ENCODE results near the gene CAPZB.
A peak's percentile ranks its signal among the peaks of the same experiment; 100 is the strongest.
"Not testable (repeated sequence)": the region's sequence is repeated elsewhere in the genome, so short reads cannot be mapped to it uniquely, and the experiment has no call there.

CAPZB gene

DNA sequence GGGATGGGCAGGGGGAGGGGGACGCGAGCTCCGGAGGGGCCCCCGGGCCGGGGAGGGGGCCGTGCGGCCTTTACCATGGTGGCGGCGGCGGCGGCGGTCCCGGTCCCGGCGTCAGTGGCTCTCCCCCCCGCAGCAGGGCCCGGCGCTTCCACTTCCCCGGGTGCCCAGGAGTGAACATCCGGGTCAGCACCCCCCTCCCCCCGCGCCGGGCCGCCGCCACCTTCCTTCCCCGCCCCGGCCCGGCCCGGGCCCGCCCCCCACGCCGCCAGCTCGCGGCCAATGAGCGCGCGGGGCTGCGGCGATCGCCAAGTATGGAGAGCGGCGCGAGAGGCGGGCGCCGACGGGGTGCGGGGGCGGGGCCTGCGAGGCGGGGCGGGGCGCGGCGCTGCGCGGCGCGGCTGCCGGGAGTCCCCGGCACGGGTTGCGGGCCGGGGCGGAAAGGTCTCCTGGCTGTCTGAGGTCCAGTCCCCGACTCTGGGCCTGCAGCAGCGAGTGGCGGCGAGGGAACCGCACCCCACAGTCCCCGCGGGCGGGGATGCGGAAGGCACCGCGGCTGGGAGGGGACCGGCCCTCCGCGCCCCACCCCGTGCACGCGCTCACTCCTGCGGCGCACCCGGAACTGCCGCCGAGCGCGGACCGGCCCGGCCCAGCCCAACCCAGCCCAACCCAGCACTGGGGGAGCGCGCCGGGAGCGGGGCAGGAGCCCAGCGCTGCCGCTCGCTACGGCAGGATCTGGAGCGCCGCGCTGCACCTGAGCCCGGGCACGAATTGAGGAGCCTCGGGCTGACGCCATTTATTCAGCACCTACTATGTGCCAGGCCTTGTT is at the start of gene CAPZB:
TSS of gene CAPZB (minus strand) at position 178 of the 826 bp plus-strand sequence. CDS start at position 77, 101 bp downstream.
- peak; percentile 92 for DNase-seq

DNA sequence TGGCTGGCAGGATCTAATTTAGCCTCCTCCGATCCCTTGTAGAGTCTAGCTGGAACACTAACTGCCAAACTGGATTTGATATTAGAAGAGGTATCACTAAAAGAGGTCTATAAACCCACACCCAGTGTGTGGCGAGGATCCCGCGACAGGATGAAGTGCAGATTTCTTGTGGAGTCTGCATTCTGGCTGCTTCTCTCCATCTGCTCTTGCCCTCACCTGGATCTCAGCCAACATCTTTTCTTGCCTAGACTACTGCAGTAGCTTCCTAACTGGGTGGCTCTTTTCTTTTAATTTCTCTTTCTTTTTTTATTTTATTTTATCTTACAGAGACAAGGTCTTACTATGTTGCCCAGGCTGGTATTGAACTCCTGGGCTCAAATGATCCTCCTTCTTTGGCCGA is 48.9 kb upstream of the CAPZB start:
- no peak for DNase-seq

DNA sequence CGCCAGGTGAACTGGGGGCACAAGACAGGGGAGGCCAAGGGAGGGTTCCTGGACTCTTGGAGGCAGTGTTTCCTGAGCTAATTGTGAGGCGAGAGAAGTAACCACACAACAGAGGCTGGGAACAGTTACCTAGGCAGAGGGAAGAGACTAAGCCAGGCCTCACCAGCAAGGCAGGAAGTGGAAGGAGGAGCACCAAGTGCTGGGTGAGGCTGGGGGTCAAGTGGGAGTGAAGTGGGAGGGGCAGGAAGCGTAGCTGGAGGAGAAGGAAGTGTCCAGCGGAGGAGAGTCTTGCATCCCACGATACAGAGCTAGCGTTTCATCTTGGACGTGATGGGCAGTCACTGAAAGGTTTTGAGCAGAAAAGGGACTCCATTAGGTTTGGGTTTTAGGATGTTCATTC is 48.3 kb upstream of the CAPZB start:
- DNase-seq, result no peak

DNA sequence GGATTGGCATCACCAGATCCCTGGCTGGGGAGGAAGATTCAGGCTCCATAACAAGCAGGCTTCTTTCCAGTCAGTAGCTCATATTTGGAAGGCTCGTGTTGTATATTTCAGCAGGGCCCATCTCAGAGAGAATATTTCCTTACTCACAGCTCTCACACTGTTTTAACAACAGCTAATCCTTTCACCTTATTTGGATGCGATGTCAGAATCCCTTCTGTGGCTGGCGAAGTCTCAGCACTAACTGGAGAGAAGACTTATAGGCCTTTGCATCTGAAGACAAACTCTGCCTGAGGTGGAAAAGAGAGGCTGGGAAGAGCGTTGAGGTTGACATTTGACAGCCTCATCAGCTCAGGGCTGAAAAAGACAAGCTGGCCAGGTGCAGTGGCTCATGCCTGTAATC is 47.2 kb upstream of the CAPZB start:
- DNase-seq, result no peak

DNA sequence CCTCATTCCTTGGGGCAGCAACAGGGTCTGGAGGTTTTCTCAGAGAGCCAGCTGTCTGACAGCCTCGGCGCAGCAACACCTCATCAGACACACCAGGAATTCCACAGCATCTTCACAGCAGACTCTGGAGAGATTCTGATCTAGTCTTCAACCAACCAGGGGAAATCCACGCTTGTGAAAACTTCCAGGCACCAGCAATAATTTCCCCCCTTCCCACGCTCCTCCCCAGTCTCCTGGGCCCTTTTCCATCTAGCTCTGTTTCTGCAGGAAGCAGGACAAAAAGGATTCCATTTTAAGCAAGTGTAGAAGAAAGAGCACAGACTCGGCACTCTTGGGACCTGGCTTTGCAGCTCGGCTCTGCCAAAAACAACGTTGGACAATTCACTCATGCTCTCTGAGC is 44.3 kb upstream of the CAPZB start:
- DNase-seq, result no peak

DNA sequence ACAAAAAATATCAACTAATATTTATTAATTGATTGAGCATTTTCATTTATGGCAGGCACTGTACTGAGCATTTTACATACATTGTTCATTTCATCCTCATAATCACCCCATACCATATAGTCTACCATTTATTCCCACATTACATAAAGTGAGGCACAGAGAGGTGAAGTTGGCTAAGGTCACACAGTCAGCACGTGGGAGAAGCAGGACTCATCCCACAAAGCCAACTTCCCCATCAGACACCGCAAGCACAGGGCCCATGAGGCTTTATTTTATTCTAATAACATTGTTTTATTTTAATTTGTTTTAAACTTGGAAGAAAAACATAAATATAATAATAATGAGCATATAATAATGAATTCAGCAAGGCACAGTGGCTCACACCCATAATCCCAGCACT is 43.1 kb upstream of the CAPZB start:
- DNase-seq, result no peak

DNA sequence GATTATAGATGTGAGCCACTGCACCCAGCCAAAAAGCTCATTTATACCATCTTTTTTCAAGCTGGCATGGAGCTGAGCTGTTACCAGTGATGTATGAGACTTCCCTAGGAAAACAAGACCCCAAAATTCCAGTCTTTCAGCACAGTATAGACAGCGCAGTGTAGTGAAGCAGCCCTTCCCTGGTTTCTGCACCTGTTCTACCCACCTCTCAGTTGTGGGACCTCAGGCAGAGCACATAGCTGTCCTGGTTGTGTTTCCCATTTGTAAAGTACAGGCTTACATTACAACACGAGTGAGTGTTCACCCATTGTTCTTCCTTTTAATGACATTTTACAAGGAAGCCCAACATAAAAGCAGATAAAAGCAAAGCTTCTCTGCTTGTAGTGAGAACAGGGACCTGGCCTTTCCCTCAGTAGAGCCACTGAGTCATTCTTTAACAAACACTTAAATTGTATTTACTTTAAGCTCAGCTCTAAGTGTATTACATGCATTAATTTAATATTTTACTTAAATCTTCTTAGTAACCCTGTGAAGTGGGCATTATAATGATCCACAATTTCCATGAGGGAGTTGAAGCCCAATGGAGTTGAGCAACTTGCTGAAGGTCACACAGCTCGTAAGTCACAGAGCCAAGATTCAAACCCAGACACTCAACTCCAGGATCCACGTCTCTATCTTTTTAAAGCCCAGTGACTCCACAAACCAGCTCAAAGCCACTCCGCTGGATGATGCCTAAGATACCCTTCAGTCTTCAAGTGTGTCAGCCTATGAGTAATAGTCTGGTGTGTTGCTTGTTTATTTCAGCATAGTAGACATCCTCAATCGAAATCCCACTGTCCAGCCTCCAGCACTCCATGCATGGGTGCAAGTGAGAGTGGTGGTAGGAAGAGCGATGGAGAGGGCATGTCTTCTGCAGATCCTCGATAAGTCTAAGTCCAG is 40.5 kb upstream of the CAPZB start:
- no peak for DNase-seq

DNA sequence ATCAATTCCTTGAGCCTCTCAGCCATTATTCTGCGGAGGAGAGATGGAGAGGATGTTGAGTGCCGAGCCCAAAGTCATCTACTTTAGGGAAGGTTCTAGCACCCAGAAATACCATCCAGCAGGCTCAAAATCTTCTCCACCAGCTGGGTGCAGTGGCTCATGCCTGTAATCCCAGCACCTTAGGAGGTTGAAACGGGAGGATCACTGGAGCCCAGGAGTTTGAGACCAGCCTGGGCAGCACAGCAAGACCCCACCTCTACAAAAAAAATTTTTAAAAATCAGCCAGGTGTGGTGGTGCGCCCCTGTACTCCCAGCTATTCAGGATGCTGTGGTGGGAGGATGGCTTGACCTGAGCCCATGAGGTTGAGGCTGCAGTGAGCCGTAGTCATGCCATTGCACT is 39.5 kb upstream of the CAPZB start:
- DNase-seq, result no peak

DNA sequence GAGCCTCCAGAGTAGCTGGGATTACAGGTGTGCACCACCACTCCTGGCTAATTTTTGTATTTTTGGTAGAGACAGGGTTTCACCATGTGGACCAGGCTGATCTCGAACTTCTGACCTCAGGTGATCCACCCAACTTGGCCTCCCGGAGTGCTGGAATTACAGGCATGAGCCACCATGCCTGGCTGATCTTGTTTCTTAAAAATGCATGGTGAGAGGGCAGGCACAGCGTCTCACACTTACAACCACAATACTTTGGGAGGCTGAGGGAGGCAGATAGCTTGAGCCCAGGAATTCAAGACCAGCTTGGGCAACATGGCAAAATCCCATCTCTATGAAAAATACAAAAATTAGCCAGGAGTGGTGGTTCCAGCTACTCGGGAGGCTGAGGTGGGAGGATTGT is 37.2 kb upstream of the CAPZB start:
- not testable (repeated sequence) for DNase-seq

DNA sequence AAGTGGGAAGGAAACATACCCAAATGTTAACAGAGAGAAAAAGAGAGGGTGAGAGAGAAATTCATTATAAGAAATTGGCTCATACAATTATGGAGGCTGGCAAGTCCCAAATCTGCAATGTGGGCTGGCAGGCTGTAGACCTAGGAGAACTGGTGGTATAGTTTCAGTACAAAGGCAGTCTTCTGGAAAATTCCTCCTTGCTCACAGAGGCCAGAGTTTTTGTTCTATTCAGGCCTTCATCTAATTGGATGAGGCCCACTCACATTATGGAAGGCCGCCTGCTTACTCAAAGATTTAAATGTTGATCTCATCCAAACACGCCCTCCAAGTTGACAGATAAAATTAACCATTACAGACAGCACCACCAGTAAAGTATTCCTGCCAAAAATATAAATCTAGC is 36.1 kb upstream of the CAPZB start:
- DNase-seq, result no peak

DNA sequence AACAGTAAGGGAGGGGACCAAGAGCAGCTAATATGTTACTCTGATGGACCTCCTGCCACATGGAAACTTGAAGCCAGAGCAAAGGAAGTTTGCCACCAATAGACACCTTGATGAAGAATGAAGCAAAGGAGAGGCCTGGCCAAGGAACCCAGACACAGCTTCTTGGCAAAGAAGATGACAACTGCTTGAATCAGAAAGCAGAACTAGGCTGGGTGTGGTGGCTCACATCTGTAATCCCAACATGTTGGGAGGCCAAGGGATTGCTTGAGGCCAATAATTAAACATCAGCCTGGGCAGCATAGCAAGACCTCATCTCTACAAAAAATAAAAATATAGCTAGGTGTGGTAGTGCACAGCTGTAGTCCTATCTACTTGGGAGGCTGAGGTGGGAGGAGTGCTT is 31.7 kb upstream of the CAPZB start:
- no peak for DNase-seq

DNA sequence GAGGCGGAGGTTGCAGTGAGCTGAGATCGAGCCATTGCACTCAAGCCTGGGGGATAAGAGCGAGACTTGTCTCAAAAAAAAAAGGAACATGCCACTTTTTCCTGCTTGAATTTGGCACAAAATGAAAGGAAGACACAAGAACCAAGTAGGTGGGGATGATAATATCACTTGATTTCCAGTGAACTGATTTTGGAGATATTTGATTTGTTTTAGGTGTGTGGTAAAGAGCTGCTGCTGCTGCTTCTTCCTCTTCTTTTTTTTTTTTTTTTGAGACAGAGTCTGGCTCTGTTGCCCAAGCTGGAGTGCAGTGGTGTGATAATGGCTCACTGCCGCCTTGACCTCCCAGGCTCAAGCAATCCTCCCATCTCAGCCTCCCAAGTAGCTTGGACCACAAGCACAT is 29.9 kb upstream of the CAPZB start:
- no peak for DNase-seq

DNA sequence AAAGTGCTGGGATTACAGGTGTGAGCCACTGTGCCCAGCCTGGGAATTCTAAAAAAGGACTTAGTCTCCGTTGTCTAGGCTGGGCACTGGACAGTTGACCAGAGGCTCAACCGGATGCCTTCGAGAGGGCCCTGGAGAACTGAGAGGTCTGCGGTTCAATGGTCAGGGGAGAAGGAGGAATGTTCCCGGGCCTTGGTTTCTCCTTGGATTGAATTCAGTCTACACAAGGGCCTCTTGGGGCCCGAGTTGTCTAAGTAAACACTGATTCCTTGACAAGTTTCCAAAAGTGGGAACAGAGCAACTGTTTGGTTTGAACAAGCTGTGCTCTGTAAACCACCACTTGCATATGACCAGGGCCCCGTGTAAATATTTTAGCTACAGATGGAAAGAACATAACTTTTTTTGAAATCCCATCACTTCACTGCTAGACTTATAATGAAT is 29.1 kb upstream of the CAPZB start:
- no peak for DNase-seq

DNA sequence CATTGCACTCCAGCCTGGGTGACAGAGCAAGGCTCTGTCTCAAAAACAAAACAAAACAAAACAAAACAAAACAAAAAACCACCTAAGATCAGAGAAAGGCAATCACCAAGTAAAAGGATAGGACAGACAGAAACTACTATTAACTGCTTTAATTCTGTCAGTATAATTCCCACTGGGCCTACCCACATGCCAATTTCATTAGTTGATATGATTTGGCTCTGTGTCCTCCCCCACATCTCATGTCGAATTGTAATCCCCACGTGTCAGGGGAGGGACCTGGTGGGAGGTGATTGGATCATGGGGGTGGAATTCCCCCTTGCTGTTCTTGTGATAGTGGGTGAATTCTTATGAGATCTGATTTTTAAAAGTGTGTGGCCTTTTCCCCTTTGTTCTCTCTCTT is 27.2 kb upstream of the CAPZB start:
- no peak for DNase-seq

DNA sequence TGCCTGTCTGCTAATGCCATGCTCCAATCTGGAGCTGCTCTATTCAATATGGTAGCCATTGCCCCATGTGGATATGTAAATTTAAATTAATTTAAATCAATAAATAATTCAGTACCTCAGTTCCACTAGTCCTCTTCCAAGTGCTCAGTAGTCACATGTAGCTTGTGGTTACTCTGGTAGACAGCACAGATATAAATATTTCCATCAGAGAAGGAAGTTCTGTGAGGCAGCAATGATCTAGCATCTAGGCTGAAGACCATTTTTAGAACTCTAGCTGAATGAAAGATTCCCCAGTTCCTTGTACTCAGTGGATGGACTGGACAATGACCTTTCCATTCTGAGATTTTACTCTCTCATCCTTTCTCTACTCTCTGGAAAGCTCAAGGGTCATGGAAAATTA is 25.8 kb upstream of the CAPZB start:
- no peak for DNase-seq

DNA sequence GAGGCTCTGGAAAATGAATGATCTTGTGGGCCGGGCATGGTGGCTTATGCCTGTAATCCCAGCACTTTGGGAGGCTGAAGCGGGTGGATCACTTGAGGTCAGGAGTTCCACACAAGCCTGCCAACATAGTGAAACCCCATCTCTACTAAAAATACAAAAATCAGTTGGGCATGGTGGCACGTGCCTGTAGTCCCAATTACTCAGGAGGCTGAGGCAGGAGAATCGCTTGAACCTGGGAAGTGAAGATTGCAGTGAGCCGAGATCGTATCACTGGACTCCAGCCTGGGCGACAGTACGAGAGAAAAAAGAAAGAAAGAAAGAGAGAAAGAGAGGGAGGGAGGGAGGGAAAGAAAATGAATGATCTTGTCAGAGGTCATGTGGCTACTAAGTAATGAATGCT is 24.3 kb upstream of the CAPZB start:
- DNase-seq, result not testable (repeated sequence)

DNA sequence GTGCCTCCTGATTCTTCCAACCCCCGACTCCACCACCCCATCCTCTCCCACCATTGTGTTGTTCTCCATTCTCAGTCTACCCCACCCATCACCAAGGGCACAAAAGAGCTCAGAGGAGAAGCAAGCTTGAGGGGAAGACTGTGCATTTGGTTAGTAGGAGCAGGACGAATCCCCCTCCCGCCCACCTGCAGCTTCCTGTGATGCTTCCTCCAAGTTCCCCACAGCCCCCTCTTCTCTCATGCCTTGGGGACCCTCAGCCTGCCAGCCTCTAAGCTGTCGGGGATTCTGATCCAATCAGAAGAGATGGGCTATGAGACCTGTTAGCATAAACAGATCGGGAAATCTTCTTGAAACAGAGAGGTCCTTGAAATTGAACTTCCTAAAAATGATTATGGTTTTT is 22.2 kb upstream of the CAPZB start:
- DNase-seq, result no peak

DNA sequence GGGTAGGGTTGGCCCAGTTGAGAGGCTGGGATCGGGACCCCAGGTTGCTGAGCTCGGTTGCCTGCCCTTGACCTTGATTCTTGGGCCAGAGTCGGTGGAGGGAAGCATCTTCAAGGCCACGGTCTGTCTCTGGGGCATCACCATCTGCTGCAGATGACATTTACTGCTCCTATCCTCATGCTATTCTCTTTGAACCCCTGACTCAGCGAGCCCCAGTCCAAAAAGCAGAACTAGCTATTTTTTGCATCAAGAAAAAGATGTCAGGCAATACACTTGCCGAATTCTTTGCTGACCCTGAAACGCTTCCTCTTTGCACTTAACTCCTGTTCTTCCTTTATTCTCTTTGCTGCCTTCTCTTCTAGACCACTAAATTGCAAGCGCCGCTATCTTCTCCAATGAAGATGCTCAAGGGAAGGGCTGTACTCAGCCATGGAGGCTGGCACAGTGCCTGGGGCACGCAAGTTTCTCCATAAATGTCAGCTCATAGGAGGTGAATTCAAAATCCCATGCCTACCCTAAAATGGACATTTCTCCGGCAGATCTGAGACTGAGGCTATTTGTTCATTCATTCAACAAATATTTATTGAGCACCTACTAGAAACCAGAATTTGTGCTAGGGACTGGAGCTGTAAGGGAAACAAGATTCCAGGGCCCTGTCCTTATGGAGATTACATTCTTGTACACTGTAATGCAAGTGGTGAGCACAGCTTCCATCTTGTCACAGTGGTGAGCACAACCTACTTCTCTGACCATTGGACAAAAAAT is 20.5 kb upstream of the CAPZB start:
- DNase-seq, result no peak

DNA sequence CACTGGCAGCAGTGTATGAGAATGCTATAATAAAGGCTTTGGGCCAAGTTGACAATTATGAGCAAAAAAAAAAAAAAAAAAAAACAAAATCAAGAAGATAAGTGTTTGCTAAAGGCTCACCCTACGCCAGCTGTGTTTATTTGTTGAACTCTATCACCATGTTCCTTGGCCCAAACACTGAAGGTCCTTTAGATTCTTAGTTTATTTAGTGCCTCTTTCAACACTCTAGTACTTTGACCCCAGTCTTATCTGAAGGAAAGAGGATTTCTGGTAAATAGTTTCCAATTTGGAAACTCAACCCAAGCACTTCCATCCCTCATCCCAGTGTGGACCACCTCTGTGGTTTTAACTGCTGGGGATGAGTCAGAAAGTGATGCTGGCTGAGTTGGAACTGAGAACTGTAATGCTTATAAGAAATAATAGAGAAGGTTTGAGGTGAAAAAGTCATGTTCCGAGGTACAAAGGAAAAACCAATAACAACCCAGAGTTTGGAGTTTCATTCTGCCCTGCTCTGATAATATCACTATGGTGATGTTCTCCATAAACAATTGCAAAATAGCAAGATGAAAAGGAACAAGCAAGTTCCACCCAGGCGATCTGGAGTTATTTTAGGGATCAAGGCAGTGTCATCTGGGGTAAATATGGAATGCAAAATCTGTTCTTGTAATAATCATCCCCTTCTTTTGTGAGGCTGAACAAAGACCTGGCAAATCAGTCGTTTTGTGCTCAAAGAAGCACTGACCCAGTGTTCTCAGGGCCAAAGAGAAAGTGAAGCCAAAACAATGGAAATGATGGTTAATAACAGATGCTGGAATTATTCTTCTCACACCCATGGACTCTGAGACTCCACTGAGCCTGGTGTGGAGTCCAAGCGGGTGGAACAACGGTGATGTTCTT is 19.7 kb upstream of the CAPZB start:
- no peak for DNase-seq

DNA sequence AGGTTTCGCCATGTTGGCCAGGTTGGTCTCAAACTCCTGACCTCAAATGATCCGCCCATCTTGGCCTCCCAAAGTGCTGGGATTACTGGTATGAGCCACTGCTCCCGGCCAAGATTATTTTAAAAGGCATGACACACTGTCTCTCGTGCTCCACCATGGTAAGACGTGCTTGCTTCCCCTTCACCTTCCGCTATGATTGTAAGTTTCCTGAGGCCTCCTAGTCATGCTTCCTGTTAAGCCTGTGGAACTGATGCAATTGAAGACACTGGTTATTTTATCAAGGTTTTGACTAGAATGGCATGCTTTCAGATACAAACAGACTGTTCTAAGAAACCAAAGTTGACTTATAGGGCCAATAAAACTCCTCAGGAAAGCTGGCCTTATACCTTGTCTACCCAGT is 16.9 kb upstream of the CAPZB start:
- not testable (repeated sequence) for DNase-seq

DNA sequence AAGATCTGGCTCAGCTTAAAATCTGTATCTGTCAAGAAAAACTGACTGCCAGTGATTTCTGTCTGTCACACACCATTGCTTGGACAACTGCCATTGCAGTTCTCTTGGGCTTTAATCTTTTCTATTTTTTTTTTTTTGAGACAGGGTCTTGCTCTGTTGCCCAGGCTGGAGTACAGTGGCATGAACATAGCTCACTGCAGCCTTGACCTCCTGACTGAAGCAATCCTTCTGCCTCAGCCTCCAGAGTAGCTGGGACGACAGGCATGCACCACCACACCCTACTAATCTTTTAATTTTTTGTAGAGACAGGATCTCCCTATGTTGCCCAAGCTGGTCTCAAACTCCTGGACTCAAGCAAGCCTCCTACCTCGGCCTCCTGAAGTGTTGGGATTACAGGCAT is 14.5 kb upstream of the CAPZB start:
- not testable (repeated sequence) for DNase-seq

DNA sequence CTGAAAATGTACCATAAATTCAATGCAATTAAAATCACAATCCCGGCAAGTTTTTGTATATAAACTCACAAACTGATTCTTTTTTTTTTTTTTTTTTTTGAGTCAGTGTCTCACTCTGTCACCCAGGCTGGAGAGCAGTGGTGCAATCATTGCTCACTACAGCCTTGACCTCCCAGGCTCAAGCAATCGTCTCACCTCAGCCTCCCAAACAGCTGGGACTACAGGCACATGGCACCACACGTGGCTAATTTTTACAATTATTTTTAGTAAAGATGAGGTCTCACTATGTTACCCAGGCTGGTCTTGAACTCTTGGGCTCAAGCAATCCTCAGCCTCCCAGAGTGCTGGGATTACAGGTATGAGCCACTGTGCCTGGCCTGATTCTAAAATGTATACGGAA is 12.1 kb upstream of the CAPZB start:
- not testable (repeated sequence) for DNase-seq
